B cell (primary cell): Measurements from ENCODE around the gene VIP. TPM values are rescaled to one million over a fixed set of nuclear protein-coding genes. Genes with fewer than 3 reads are reported as not detected.

Source experiments
- ATAC-seq: fragments of 200-7000 bp; cut with Tn5 transposase; one replicate; pipeline ENCODE4 v1.10.0; 2021; ENCODE audit warnings: low read depth, mild to moderate bottlenecking, moderate number of reproducible peaks, moderate library complexity
- CTCF ChIA-PET: fragments of 350-600 bp; sonication (Branson Sonifier 250); formaldehyde crosslinking; loops from one replicate; lab custom pipeline; 2021; ENCODE audit warnings: antibody characterized with exemption, inconsistent platforms; lab: Charles Lee
- POLR2A ChIA-PET: fragments of 350-600 bp; sonication (Branson Sonifier 250); formaldehyde crosslinking; loops from one replicate; lab custom pipeline; 2021; ENCODE audit warnings: antibody characterized with exemption; lab: Charles Lee
- DNase-seq: peaks from one replicate; pipeline ENCODE4 v3.0.0; 2013
- H2AFZ ChIP-seq: 2 replicates; pipeline ENCODE4 v1.6.1; 2012; ENCODE audit warnings: mild to moderate bottlenecking, low read depth, low read length; ENCODE audit not compliant: insufficient read depth, poor library complexity, severe bottlenecking
- H3K27ac ChIP-seq, 2 donors: 1 replicate in 1 of 2; 2 replicates in 1 of 2; pipeline ENCODE4 v1.5.1; 2012 to 2013; ENCODE audit warnings: low read length in 2 of 2, mild to moderate bottlenecking in 2 of 2, moderate library complexity in 1 of 2
- H3K27me3 ChIP-seq, 4 experiments: fragments of 200-600 bp in 1 of 4; sonication (generic) in 1 of 4; replicated peaks in 1 of 4; 1 replicate in 2 of 4; 2 replicates in 2 of 4; pipeline versions ENCODE4 v1.6.1 to v1.7.0; 2013 to 2016; ENCODE audit warnings: low read length in 3 of 4, mild to moderate bottlenecking in 2 of 4, mixed read lengths in 1 of 4, moderate library complexity in 1 of 4; ENCODE audit not compliant: insufficient read depth in 4 of 4, control insufficient read depth in 3 of 4; ENCODE audit errors: control extremely low read depth in 1 of 4
- H3K36me3 ChIP-seq, 2 experiments: replicated peaks in 1 of 2; 1 replicate in 1 of 2; 2 replicates in 1 of 2; pipeline versions ENCODE4 v1.6.1 to v1.7.1; 2013; ENCODE audit warnings: low read length in 1 of 2; ENCODE audit not compliant: insufficient read depth in 2 of 2, control insufficient read depth in 1 of 2; ENCODE audit errors: control extremely low read depth in 1 of 2, extremely low read depth in 1 of 2
- H3K4me1 ChIP-seq, 2 donors: fragments of 200-600 bp in 1 of 2; sonication (generic) in 1 of 2; 1 replicate in 1 of 2; 2 replicates in 1 of 2; pipeline versions ENCODE4 v1.5.1 to v1.6.1; 2013 to 2017; ENCODE audit warnings: low read length in 2 of 2; ENCODE audit not compliant: control insufficient read depth in 2 of 2, insufficient read depth in 2 of 2
- H3K4me2 ChIP-seq: replicated peaks from 2 replicates; pipeline ENCODE3; 2012; ENCODE audit warnings: mild to moderate bottlenecking, low read depth, low read length; ENCODE audit not compliant: poor library complexity, severe bottlenecking
- H3K4me3 ChIP-seq, 5 experiments: fragments of 200-600 bp in 1 of 5; sonication (generic) in 1 of 5; 1 replicate in 3 of 5; 2 replicates in 2 of 5; pipeline versions ENCODE4 v1.5.1 to v1.7.0; 2011 to 2016; ENCODE audit warnings: low read length in 4 of 5, mild to moderate bottlenecking in 4 of 5, low read depth in 2 of 5, control low read depth in 1 of 5, moderate library complexity in 1 of 5; ENCODE audit not compliant: insufficient read depth in 1 of 5; ENCODE audit errors: control extremely low read depth in 1 of 5, extremely low read depth in 1 of 5
- H3K79me2 ChIP-seq: fragments of 200-600 bp; sonication (generic); one replicate; pipeline ENCODE4 v1.6.0; 2016; ENCODE audit warnings: low read length; ENCODE audit not compliant: control insufficient read depth, insufficient read depth
- H3K9ac ChIP-seq: fragments of 200-600 bp; sonication (generic); 2 replicates; pipeline ENCODE4 v1.6.1; 2017; ENCODE audit warnings: mild to moderate bottlenecking, low read length, moderate library complexity
- H3K9me3 ChIP-seq, 3 donors: one replicate each; pipeline versions ENCODE4 v1.6.1 to v1.7.1; 2013; ENCODE audit warnings: low read length in 2 of 3; ENCODE audit not compliant: control insufficient read depth in 2 of 3, insufficient read depth in 1 of 3; ENCODE audit errors: control extremely low read depth in 1 of 3
- H4K20me1 ChIP-seq: 2 replicates; pipeline ENCODE4 v1.6.0; 2012; ENCODE audit warnings: mild to moderate bottlenecking, low read length; ENCODE audit not compliant: insufficient read depth, control insufficient read depth, poor library complexity, severe bottlenecking
- H3K27ac Mint-ChIP-seq: one replicate; pipeline ENCODE4 v1.8.0; 2021; ENCODE audit warnings: mixed read lengths
- H3K27me3 Mint-ChIP-seq: one replicate; pipeline ENCODE4 v1.8.0; 2021; ENCODE audit warnings: mixed read lengths
- H3K4me1 Mint-ChIP-seq: one replicate; pipeline ENCODE4 v1.8.0; 2021; ENCODE audit warnings: mixed read lengths
- H3K4me3 Mint-ChIP-seq: one replicate; pipeline ENCODE4 v1.8.0; 2021; ENCODE audit warnings: mixed read lengths
- H3K9me3 Mint-ChIP-seq: one replicate; pipeline ENCODE4 v1.8.0; 2022; ENCODE audit warnings: mixed read lengths; ENCODE audit not compliant: insufficient read depth
- EZH2 ChIP-seq: IDR thresholded peaks from 2 replicates; pipeline ENCODE4 v1.6.1; 2012; ENCODE audit warnings: borderline replicate concordance, low read depth, mild to moderate bottlenecking, moderate library complexity, low read length; ENCODE audit not compliant: insufficient read depth, poor library complexity, severe bottlenecking
- WGBS: methylation state at CpG from one replicate; pipeline ENCODE4 v1.1.5; 2013; ENCODE audit warnings: missing lambda C conversion rate; ENCODE audit not compliant: insufficient coverage; 5-methylcytosine and 5-hydroxymethylcytosine counted together
- intact Hi-C: fragments of 100-400 bp; cut with micrococcal nuclease; formaldehyde crosslinking; loops from one replicate; pipeline ENCODE4 v1.10.0; 2022
- polyA plus RNA-seq: library from polyadenylated mRNA; depleted of rRNA; stranded (reverse); fragments of >200 nt; gene quantifications from 2 replicates; pipeline ENCODE4 v1.2.3, GENCODE V29; 2012
- total RNA-seq, 2 donors: library from RNA; stranded (reverse); fragments of 120-200 nt in 1 of 2; gene quantifications; 1 replicate in 1 of 2; 2 replicates in 1 of 2; pipeline versions ENCODE4 v1.2.3 to v1.2.4, GENCODE V29; 2013 to 2022
- TF ChIP-seq, protein P1 (sequence below): fragments of 200-600 bp; IDR thresholded peaks from one replicate; pipeline ENCODE4 v1.8.0; 2022; ENCODE audit warnings: antibody characterized with exemption, mild to moderate bottlenecking

Gene VIP
- total and polyA plus RNA-seq, 2 donors (not counting 1 experiment from before 2014, with no cell fraction given), result not detected

DNA sequence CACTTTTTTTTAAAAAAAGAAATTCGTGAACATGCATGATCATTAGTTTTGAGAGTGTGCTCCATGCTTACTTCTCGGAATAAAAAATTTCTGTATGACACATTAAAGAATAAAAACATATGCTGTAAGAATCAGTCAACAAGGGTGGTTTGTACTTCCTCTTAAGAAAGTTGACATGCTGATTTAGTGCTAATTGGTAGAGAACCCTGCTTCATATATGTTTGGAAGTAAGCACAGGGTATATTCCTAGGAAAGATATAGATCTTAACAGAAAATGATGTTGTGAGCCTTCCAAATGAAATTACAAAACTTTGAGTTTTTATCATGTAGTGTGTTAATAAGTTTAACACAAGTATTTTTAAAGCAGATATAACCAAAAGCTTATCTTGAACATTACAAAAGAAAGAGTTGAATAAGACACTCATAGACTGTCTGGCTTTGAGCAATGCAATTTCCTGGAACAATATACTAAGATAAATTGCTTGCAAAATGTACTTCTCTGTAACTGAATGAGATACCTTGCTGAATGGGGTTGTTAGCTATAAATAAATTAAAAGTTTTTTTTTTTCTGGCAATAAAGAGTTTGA is 13.8 kb upstream of the VIP start:
- H3K79me2 ChIP-seq, result no peaks in the 10 kb centered on the region
- ChIA-PET CTCF (no interaction called here), POLR2A (no interaction called here)
- no peaks in the 10 kb centered on the region for H3K9me3 Mint-ChIP-seq
- no peak overlapping the region for H2AFZ ChIP-seq
- H3K9me3 ChIP-seq, result peaks cover 0 to 4% (median 0%) of the 10 kb centered on the region in 3 donors
- no peak for TF ChIP-seq EZH2
- TF ChIP-seq, protein P1, sequence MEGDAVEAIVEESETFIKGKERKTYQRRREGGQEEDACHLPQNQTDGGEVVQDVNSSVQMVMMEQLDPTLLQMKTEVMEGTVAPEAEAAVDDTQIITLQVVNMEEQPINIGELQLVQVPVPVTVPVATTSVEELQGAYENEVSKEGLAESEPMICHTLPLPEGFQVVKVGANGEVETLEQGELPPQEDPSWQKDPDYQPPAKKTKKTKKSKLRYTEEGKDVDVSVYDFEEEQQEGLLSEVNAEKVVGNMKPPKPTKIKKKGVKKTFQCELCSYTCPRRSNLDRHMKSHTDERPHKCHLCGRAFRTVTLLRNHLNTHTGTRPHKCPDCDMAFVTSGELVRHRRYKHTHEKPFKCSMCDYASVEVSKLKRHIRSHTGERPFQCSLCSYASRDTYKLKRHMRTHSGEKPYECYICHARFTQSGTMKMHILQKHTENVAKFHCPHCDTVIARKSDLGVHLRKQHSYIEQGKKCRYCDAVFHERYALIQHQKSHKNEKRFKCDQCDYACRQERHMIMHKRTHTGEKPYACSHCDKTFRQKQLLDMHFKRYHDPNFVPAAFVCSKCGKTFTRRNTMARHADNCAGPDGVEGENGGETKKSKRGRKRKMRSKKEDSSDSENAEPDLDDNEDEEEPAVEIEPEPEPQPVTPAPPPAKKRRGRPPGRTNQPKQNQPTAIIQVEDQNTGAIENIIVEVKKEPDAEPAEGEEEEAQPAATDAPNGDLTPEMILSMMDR, result no peak
- no peak overlapping the region for H3K27ac ChIP-seq
- no peak overlapping the region for H3K4me3 ChIP-seq
- ATAC-seq, result no peak
- H3K4me3 Mint-ChIP-seq, result no peak overlapping the region
- H3K9ac ChIP-seq, result no peak overlapping the region
- no peak overlapping the region for H3K4me2 ChIP-seq
- H3K36me3 ChIP-seq, result no peaks in the 10 kb centered on the region
- no peak for DNase-seq
- H3K4me1 ChIP-seq, result no peaks in the 10 kb centered on the region
- H3K27me3 ChIP-seq, result no peaks in the 10 kb centered on the region
- intact Hi-C loops, result loop anchor here (5.0 kb wide), 1 partner anchor 1031 kb away; no protein-coding TSS in a partner anchor
- H3K27me3 Mint-ChIP-seq, result no peaks in the 10 kb centered on the region
- H4K20me1 ChIP-seq, result no peaks in the 10 kb centered on the region
- WGBS, result no CpG with 5 or more reads among the region's 2 CpGs
- H3K27ac Mint-ChIP-seq, result no peak overlapping the region
- H3K4me1 Mint-ChIP-seq, result no peaks in the 10 kb centered on the region

DNA sequence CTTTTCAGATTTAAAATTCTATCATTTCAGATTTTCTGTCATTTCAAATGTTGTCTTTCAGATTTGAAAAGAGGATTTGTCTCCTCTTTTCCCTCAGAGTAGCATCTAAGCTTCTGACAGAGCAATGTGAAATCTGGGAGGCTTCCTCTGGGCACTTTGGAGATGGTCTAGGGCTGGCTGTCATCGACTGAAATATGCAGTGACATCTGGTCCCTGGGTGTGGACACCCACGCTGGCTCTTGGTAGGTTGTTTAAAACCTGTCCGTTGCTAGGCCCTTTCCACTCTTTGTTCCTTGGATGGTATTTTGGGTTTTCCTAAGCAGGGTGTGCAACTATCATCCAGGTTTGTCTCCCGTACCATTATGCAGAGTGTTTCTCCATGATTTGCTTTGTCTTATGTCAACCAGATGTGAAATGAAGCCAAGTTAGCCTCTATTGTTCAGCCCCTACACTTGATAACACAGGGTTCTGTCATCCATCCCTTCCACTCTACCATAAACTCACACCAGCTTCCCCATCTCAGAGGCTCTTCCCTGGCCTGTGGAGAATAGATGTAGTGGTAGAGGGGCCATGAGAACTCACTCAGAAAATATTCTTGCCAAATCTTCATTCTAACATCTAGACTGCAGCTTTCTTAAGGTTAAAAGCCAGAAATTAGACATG is 5.0 kb upstream of the VIP start:
- H4K20me1 ChIP-seq, result no peaks in the 10 kb centered on the region
- no peak for DNase-seq
- Mint-ChIP-seq H3K27ac (no peak overlapping the region), H3K4me3 (no peak overlapping the region), H3K9me3 (no peaks in the 10 kb centered on the region), H3K4me1 (no peaks in the 10 kb centered on the region), H3K27me3 (no peaks in the 10 kb centered on the region)
- no peaks in the 10 kb centered on the region for H3K27me3 ChIP-seq
- ChIA-PET CTCF (no interaction called here), POLR2A (no interaction called here)
- no peak overlapping the region for H2AFZ ChIP-seq
- H3K27ac ChIP-seq, result no peak overlapping the region
- H3K9ac ChIP-seq, result no peak overlapping the region
- H3K4me1 ChIP-seq, result no peaks in the 10 kb centered on the region
- ATAC-seq, result no peak
- H3K4me2 ChIP-seq, result no peak overlapping the region
- no peaks in the 10 kb centered on the region for H3K9me3 ChIP-seq
- TF ChIP-seq, protein P1, result no peak
- intact Hi-C loops, result no loop called here
- no peaks in the 10 kb centered on the region for H3K36me3 ChIP-seq
- no peaks in the 10 kb centered on the region for H3K79me2 ChIP-seq
- H3K4me3 ChIP-seq, result no peak overlapping the region
- 90% methylated on average over 4 of the region's 4 CpGs for WGBS
